ENCODE measurements around the gene JPT2. TPM values are rescaled to one million over a fixed set of nuclear protein-coding genes. Genes with fewer than 3 reads are reported as not detected.

JPT2 gene
- polyA plus RNA-seq, 3 donors = 5.4 to 7.5 (median 5.8) TPM

DNA sequence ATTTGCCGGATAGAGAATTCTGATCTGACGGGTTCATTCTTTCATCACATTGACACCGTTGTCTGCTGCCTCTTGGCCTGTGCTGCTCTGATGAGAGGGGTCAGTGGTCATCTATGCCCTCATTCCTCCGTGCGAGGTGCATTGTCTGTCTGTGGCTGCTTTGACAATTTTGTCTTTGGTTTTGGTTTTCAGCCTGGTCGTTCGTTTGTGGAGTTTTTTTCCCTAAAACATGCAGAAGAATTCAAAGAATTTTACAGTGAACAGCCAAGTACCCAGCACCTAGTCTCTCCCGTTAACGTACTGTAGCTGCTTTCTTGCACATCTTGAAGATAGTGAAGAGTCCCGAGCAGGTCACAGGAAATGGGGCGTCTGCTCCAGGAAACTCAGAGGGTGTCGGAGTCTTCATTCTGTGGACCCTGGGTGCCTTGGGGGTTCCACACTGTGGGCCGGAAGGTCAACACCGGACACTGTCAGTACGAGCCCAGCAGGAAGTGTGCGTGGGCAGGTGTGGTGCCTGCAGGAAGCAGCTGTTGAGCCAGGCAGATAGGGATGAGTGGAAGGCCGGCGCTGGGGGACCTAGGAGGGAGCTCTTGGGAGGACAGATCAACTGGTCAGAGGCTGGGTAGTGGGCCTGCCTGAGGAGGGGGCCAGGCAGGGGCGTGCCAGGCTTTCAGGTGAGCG lies 37.7 kb upstream of the JPT2 start:
- H3K27ac ChIP-seq (ENCODE audit: low read depth in 1 of 2, low read length in 2 of 2) = no peak overlapping the region
- no peak overlapping the region for H3K4me2 ChIP-seq (replicated peaks; ENCODE audit: extremely low read depth, low read length, poor library complexity, severe bottlenecking)
- H3K4me3 Mint-ChIP-seq = no peak overlapping the region
- no peaks in the 10 kb centered on the region for H3K9me3 ChIP-seq (replicated peaks in 1 of 2; ENCODE audit: control insufficient read depth in 1 of 2, insufficient read depth in 1 of 2, low read length in 2 of 2)
- H3K27me3 Mint-ChIP-seq (ENCODE audit: low read depth in 3 of 3) = peaks cover 0 to 2% (median 2%) of the 10 kb centered on the region in 3 donors
- H3K27me3 ChIP-seq (ENCODE audit: control insufficient read depth in 2 of 2, insufficient read depth in 2 of 2, low read length in 2 of 2) = no peaks in the 10 kb centered on the region
- peak overlapping the region in 1 of 7 donors; percentile 38 for H3K27ac Mint-ChIP-seq
- TF ChIP-seq, protein P1, sequence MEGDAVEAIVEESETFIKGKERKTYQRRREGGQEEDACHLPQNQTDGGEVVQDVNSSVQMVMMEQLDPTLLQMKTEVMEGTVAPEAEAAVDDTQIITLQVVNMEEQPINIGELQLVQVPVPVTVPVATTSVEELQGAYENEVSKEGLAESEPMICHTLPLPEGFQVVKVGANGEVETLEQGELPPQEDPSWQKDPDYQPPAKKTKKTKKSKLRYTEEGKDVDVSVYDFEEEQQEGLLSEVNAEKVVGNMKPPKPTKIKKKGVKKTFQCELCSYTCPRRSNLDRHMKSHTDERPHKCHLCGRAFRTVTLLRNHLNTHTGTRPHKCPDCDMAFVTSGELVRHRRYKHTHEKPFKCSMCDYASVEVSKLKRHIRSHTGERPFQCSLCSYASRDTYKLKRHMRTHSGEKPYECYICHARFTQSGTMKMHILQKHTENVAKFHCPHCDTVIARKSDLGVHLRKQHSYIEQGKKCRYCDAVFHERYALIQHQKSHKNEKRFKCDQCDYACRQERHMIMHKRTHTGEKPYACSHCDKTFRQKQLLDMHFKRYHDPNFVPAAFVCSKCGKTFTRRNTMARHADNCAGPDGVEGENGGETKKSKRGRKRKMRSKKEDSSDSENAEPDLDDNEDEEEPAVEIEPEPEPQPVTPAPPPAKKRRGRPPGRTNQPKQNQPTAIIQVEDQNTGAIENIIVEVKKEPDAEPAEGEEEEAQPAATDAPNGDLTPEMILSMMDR (IDR thresholded peaks at IDR 0.05) = no peak
- peaks cover 78 to 96% of the 10 kb centered on the region in 2 donors for H3K36me3 ChIP-seq (replicated peaks in 1 of 2; ENCODE audit: control insufficient read depth in 1 of 2, insufficient read depth in 2 of 2, low read length in 2 of 2)
- intact Hi-C loops (cut with micrococcal nuclease) = no loop called here
- H3K9ac ChIP-seq (ENCODE audit: insufficient read depth, low read length, poor library complexity, severe bottlenecking) = no peak overlapping the region
- no peak for DNase-seq
- H3K4me1 ChIP-seq (ENCODE audit: control insufficient read depth in 1 of 2, insufficient read depth in 2 of 2, low read length in 2 of 2) = no peaks in the 10 kb centered on the region
- H3K36me3 Mint-ChIP-seq = peaks cover 79 to 92% of the 10 kb centered on the region in 2 donors
- peaks cover 4% of the 10 kb centered on the region for H3K4me1 Mint-ChIP-seq
- peaks cover 14% of the 10 kb centered on the region for H4K20me1 ChIP-seq (ENCODE audit: insufficient read depth, low read length)
- no peaks in the 10 kb centered on the region for H3K9me3 Mint-ChIP-seq
- WGBS (ENCODE audit: insufficient coverage) = 64% methylated on average over 13 of the region's 20 CpGs
- H3K4me3 ChIP-seq (replicated peaks in 1 of 3; ENCODE audit: low read depth in 2 of 3, low read length in 3 of 3) = no peak overlapping the region
- no peak overlapping the region for H2AFZ ChIP-seq (ENCODE audit: insufficient read depth, low read depth, low read length, poor library complexity, severe bottlenecking)
- no peaks in the 10 kb centered on the region for H3K79me2 ChIP-seq (ENCODE audit: insufficient read depth, low read length)

DNA sequence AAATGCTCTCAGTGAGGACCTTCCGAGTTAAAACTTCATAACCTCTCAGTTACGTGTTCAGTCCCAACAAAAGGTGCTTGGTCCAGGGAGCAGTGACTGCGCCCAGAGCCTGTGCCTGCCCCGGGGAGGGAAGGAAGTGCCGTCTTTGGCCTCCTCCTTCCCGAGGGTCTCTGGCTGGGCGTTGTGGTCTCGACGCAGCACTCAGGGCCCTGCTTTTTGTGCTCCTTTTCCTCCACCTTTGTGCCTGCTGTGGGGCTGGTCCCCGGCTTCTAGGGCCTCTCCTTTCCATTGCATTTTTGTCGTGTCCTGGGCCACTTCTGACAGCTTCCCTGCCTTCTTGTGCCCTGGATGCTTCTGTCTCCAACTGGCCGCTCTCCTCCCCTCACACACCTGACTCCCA lies 36.8 kb upstream of the JPT2 start:
- WGBS (ENCODE audit: insufficient coverage) = 95% methylated on average over 11 of the region's 12 CpGs
- intact Hi-C loops (cut with micrococcal nuclease) = no loop called here
- Mint-ChIP-seq H3K27ac (peak overlapping the region in 1 of 7 donors; percentile 24), H3K9me3 (no peaks in the 10 kb centered on the region), H3K4me1 (peaks cover 12% of the 10 kb centered on the region), H3K36me3 (peaks cover 83 to 90% of the 10 kb centered on the region in 2 donors), H3K27me3 (ENCODE audit: low read depth in 3 of 3) (peaks cover 0 to 2% (median 2%) of the 10 kb centered on the region in 3 donors), H3K4me3 (no peak overlapping the region)
- Histone ChIP-seq H3K27me3 (ENCODE audit: control insufficient read depth in 2 of 2, insufficient read depth in 2 of 2, low read length in 2 of 2) (no peaks in the 10 kb centered on the region), H3K9ac (ENCODE audit: insufficient read depth, low read length, poor library complexity, severe bottlenecking) (no peak overlapping the region), H3K27ac (ENCODE audit: low read depth in 1 of 2, low read length in 2 of 2) (no peak overlapping the region), H3K4me1 (ENCODE audit: control insufficient read depth in 1 of 2, insufficient read depth in 2 of 2, low read length in 2 of 2) (peaks cover 5 to 9% of the 10 kb centered on the region in 2 donors), H3K4me2 (replicated peaks; ENCODE audit: extremely low read depth, low read length, poor library complexity, severe bottlenecking) (no peak overlapping the region), H3K4me3 (replicated peaks in 1 of 3; ENCODE audit: low read depth in 2 of 3, low read length in 3 of 3) (no peak overlapping the region), H3K9me3 (replicated peaks in 1 of 2; ENCODE audit: control insufficient read depth in 1 of 2, insufficient read depth in 1 of 2, low read length in 2 of 2) (no peaks in the 10 kb centered on the region), H2AFZ (ENCODE audit: insufficient read depth, low read depth, low read length, poor library complexity, severe bottlenecking) (no peak overlapping the region), H3K79me2 (ENCODE audit: insufficient read depth, low read length) (no peaks in the 10 kb centered on the region), H3K36me3 (replicated peaks in 1 of 2; ENCODE audit: control insufficient read depth in 1 of 2, insufficient read depth in 2 of 2, low read length in 2 of 2) (peaks cover 72 to 96% of the 10 kb centered on the region in 2 donors), H4K20me1 (ENCODE audit: insufficient read depth, low read length) (peaks cover 17% of the 10 kb centered on the region)
- TF ChIP-seq, protein P1 (IDR thresholded peaks at IDR 0.05) = no peak
- DNase-seq = no peak
